GM21367 (cell line): ENCODE data around the gene TRERF1.

Experiments
- ATAC-seq: cut with Tn5 transposase; IDR thresholded peaks from one replicate; pipeline ENCODE4 v1.9.1; 2021; ENCODE audit not compliant: unreplicated experiment

TRERF1 gene

GRCh38 chr6:42368181-42368580 lies 83.5 kb downstream of the TRERF1 start:
- no peak for ATAC-seq

- no peak for ATAC-seq
These were observed 84.2 kb downstream of the TRERF1 start for GRCh38 chr6:42367353-42368011.

DNA sequence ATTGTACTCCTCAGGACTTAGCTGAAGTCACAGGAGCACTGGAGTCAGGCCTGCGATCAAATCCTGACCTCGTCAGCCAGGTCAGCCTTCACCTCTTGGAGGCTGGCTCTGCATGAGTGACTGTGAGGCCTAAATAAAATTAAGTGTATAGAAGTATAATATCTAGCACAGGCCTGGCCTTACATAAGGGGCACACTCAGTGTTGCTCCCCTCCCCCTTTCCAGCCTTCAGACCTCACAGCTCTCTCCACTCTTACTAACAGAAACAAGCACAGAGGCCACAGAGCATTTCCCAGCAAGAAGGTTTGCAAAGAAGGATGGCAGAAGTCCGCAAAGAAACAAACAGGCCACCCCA lies 84.8 kb downstream of the TRERF1 start:
- ATAC-seq = no peak

GRCh38 chr6:42366011-42366705 lies 85.6 kb downstream of the TRERF1 start:
- no peak for ATAC-seq

DNA sequence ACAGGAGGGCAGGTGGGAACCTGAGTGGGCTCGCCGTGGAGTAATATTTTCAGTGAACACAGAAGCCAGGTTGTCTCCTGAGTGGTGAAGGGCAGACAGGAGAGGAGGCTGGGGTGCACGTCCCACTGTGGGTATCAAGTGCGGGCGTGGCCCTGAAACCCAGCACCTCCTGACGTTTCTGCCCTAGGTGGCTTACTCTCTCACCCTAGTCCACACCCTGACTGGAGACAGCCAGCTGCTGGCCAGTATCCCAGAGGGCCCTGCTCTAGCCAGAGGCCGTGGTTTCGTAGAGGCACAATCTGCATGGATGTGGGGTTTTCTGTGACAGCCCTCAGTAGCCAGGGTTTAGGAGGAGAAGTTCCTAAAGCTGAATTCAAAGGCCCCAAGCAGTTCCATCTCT lies 86.7 kb downstream of the TRERF1 start:
- no peak for ATAC-seq

DNA sequence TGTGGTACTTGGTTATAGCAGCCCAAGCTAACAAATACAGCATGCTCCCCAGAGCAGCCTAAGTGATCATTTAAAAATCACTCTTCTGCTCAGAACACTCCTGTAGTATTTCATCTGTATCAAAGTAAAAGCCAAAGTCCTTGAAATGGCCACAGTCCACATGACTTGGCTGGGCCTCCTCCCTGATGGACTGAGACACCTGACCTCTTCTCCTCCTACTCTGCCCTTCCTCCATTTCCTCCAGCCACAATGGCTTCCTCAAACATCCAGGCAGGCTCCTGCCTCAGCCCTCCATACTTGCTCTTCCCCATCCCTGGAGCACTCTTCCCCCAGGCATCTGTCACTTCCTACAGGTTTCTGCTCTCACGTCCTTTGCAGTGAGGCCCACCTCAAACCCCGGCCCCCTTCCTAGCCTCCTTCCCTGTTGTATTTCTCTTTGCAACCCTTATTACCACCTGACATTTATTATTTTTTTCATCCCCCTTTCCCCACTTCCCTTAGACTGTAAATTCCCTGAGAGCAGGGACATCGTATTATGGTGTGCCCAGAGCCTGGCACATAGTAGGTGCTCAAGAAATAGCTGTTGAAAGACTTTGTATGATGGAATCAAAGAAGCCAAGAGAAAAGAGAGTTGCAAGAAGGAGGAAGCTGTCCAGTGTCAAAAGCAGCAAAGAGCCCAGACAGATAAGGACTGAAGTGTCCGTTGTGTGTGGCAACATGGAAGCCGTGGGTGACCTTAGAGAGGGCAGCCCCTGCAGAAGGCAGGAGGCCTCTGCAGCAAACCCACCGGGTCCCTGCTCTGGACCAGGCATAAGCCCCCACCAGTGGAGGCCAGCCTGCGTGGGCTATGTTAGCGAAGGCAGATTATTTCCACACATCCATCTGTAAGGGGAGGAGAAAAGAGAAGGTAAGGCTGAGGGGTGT lies 87.5 kb downstream of the TRERF1 start:
- ATAC-seq = no peak

- ATAC-seq = no peak
These were observed 90.7 kb downstream of the TRERF1 start for GRCh38 chr6:42361036-42361435.

DNA sequence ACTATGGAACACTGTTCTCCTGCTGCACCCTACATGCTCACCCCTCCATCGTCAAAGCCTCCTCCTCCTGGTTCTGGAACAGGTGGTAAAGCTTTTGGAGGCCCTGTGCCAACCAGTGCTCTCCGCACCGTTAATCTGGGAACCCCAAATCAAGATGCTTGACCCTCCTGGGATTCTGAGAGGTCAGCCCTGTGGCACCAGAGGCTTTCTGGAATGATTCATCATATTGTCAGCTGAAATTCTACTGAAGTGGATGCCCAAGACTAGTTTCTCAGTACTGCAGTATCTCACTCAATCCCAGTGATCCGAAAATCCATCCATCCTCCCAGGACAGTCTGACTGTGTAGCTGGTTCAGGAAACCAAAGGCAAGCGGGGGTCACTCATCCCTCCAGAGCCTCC lies 92.7 kb downstream of the TRERF1 start:
- ATAC-seq = no peak

DNA sequence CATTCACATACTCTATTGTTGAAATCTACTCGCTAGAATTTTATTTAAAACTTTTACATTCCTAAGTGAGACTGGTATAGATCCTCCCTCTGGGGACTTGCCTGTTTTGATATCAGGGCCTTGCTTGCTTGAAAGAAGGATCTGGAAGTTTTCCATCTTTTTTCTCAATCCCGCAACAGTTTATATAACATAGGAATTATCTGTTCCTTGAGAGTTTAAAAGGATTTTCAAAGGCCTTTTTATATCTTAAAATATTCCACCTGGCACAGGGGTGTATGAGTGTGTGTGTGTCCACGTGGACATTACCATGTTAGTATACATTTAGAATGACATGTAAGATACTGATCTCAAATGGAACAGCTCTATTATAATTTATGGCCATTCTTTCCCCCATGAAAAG lies 96.3 kb downstream of the TRERF1 start:
- no peak for ATAC-seq

DNA sequence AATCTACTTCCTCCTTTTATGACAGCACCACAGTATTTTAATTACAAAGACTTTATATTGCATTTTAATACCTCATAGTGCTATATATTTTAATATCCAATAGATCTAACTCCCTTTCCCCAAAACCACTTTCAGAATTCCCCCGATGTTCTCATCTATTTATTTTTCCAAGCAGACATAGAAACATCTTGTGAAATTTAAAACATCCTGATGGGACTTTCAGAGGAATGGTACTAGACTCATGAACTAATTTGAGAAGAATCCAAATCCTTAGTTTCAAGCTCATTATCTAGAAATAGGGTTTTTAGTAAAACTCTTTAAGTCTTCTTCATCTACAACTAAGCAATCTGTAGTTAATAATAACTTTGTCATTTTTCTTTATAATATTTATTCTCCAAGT lies 97.0 kb downstream of the TRERF1 start:
- ATAC-seq = no peak

DNA sequence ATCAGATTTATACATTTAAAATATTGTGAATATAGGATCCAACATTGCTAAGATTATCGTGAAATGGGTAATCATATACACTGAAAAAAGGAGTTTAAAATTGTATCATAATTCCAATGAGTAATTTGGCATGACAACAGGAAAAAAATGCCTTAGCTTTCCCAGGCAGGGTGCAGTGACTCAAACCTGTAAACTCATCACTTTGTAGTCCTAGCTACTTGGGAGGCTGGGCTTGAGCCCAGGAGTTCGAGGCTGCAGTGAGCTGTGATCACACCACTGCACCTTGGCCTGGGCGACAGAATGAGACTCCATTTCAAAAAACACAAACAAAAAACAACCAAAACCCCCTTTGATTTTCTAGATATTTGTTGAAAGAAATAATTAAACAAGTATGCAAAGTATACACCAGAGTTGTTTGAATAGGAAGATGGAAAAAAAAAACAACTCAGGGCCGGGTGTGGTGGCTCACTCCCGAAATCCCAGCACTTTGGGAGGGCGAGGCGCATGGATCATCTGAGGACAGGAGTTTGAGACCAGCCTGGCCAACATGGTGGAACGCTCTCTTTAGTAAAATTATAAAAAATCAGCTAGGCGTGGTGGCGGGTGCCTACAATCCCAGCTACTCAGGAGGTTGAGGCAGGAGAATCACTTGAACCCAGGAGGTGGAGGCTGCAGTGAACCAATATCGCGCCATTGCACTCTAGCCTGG lies 98.7 kb downstream of the TRERF1 start:
- ATAC-seq = no peak

DNA sequence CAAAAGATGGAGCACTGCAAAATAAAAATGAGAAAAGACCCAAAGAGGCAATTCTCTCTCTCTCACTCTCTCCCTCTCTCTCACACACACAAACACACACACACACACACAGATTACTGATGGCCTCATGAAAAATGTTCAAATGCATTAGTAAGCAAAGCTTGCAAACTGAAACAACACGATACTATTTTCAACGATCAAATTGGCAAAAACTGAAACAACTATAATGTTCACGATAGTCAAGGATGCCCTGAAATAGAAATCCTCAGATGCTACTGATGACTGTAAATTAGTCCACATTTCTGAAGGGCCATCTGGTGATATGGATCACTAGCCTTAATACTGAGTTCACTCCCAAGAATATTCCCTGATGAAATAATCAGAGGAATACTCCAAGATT lies 100.8 kb downstream of the TRERF1 start:
- ATAC-seq = no peak

DNA sequence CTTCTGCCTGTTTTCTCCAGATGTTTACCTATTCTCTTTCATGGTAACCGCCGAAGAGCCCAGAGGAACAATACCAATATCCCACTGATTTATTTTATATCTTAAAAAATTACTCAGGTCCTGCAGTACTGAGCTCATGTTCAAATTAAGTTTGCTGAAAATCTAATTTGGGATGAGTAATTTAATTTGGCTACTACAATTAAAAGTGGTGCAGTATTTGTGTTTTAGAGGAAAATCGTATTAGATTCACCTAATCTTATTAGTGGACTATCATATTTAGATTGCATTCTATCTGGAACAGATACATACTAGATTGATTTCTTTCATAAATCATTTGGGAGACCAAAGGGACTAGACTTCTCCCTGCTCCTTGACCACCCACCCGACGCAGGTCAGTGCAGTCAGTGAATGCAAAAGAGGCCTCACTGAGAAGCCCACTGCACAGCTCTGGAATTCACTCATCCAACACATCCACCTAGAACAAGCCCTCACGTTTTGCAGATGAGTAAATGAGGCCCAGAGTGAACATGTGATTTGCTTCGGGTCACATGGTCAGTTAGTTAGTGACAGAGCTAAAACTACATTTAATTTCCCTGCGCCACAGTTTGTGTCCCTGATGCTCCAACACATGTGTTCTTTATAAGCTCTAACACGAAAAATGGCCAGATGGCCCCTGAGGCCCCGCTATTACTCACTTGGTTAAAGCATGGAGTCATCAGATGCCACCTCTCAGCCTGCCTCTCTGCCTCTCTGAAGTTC lies 101.8 kb downstream of the TRERF1 start:
- no peak for ATAC-seq

DNA sequence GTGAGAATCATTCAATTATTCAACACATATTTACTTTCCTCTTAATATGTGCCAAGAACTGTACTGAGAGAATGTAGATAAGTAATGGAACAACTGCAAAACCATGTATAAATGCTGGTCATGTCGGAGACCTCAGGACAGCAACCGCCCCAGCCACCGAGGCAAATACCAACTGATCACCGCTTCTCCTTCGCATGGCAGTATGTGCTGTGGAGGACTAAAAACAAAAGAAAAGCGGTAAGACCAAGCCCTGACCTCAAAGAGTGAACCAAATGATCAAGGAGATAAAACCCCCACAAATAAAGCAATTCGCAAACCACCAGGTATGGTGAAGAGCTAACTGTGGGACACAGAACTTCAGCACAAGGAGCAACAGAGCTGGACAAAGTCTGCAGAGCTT lies 104.3 kb downstream of the TRERF1 start:
- ATAC-seq = no peak

GRCh38 chr6:42345696-42346416 lies 105.9 kb downstream of the TRERF1 start:
- no peak for ATAC-seq

- no peak for ATAC-seq
These were observed 107.0 kb downstream of the TRERF1 start for GRCh38 chr6:42344756-42345155.

GRCh38 chr6:42341771-42342553 lies 109.8 kb downstream of the TRERF1 start:
- no peak for ATAC-seq

- no peak for ATAC-seq
These were observed 110.5 kb downstream of the TRERF1 start for GRCh38 chr6:42341221-42341620.

GRCh38 chr6:42340511-42340910 lies 111.2 kb downstream of the TRERF1 start:
- no peak for ATAC-seq
